Islet of Langerhans (tissue), 1 donor: ENCODE data around the gene NAT9.

ENCODE experiments used
- FAIRE-seq: peaks from one replicate; lab custom pipeline; 2011; peaks lifted over from hg19 to GRCh38; lab: Jason Lieb, UNC

The NAT9 gene, protein sequence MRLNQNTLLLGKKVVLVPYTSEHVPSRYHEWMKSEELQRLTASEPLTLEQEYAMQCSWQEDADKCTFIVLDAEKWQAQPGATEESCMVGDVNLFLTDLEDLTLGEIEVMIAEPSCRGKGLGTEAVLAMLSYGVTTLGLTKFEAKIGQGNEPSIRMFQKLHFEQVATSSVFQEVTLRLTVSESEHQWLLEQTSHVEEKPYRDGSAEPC

GRCh38 chr17:74776044-74776962 is at the start of gene NAT9:
Gene NAT9 (minus strand): TSS chr17:74776345. CDS start chr17:74775698, 647 bp downstream.
- no peak for FAIRE-seq

- no peak for FAIRE-seq
Observed at GRCh38 chr17:74824961-74825627, 48.9 kb upstream of the NAT9 start.

DNA sequence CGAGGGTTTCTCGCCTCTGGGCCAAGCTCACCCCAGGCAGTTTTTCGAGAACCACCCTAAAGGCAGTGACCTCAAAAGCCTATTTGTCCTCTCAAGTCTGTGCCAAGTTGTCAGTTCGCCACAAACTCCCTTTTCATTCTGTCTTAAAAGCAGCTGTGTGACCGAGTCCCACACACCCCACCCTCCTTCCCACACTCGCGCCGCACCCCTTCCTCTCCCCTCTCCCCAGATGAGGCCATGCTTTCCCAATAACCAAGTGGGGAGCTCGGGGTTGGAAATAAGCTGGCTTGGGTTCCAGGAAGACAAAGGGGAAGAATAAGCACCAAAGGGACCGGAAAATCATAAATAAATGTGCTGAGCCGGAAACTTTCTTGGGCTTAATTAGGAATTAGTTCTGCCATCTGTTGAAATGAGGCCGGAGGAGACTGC is 46.8 kb upstream of the NAT9 start:
- FAIRE-seq = no peak

DNA sequence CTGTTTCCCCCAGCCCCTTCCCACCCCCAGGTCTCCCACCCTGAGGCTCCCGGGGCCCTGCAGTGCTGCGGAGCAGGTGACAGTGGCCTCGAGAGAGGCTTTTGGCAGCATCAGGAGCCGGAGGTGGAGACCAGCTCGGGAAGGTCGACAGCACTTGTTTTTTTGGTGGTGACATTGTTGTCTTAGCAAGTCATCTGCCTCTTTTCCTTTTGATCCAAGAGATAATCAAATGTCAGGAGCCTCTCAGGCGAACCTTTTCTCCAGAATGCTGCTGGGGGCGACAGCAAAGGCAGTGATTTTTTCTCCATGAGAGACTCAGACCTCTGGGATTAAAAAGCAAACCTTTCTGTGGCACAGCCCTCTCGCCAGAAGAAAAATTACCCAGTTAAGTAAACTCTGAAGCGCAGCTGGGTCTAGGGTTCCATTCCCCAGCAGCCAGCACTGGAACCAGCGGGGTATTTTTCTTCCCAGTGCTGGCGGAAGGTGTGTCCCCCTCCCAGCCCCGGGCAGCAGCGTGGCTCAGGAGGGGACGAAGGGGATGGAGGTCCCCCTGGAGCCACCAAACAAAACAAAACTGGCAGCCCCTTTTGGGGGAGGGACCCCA is 46.3 kb upstream of the NAT9 start:
- no peak for FAIRE-seq

GRCh38 chr17:74821655-74822334 is 45.6 kb upstream of the NAT9 start:
- no peak for FAIRE-seq

DNA sequence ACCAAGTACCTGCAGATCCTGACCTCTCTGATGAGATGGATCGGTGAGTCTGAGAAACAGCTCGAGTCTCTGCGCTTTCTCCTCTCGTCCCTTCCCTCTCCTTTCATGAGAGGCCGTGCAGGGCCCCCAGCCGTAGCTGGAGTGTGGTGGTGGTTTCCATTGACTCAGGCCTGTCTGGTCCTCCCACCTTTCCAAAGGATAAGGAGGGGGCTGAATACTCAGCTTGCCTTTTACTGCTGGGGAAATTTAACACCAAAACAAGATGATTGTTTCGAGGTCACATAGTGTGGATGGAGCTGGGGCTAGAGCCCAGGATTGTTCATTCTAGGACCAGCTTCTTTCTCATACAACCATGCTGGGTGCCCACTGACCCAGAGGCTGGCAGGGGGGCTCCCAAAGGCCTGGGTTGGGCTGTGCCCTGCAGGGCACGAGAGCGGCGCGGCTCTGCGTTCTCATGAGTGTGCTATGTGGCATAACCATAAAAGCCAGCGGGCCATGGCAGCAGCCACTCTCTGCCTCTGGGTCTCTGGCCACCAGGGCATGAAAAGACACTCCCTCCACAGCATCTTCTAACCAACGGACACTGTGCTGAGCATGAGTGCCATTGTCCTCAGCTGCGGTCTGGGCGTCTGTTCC is 43.8 kb upstream of the NAT9 start:
- FAIRE-seq = no peak

GRCh38 chr17:74818291-74818938 is 42.3 kb upstream of the NAT9 start:
- no peak for FAIRE-seq

- no peak for FAIRE-seq
Observed at GRCh38 chr17:74816905-74817620, 40.9 kb upstream of the NAT9 start.

DNA sequence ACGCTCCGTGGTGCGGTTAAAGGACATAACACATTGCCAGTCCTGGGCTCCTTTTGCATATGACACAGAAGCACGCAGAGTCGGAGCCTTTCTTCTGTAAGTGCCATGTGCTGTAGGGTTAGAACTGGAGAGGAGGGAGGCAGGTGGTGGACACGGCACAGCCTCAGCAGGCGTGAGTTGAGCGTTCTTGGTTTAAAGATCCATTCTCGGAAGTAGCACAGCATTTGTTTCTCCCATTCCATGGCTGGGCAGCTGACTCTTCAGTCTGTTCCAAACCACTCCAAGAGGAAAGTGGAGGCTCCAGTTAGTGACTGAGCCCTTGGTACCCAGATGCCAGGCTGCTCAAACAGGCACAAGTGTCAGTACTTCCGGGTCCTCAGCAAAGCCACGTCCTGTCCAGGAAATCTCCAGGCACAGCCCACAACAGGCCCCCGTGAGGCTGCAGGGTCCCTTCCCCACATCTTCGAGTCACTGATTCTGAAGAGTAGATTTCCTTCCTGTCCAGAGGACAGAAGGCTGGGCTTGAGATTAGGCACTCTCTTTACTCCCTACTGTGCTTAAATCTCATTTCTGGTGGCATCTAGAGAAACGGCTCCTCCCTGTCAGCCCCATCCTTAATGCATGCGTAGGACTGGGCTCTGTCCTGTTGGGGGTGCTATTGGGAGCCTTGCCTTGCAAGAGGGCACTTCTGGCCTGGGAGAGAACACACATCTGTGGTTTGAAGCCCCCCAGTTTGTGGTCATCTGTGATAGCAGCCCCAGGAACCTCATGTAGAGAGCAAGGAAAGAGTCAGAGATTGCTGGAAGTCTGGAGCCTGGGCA is 39.6 kb upstream of the NAT9 start:
- FAIRE-seq = no peak

GRCh38 chr17:74815067-74815466 is 38.9 kb upstream of the NAT9 start:
- FAIRE-seq = no peak

DNA sequence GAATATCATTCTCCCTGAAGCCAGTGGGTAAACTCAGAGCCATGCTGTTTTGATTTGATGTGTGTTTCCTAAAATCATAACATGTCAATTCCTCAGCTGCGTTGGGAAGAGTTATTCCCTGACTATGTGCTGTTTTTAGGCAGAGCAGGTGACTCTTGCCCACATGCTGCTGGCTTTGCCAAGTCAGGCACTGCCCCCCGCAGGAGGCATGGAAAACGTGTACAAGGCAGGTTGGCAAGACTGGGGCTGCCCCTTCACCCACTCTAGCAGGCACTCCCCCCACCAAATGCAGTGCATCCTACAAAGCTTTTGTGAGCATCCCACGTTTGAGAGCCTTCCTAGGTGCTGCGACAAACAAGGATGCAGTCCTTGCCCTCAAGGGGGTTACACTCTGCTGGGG is 38.3 kb upstream of the NAT9 start:
- FAIRE-seq = no peak

GRCh38 chr17:74812109-74813009 is 36.2 kb upstream of the NAT9 start:
- no peak for FAIRE-seq

- no peak for FAIRE-seq
Observed at GRCh38 chr17:74810699-74811485, 34.7 kb upstream of the NAT9 start.

DNA sequence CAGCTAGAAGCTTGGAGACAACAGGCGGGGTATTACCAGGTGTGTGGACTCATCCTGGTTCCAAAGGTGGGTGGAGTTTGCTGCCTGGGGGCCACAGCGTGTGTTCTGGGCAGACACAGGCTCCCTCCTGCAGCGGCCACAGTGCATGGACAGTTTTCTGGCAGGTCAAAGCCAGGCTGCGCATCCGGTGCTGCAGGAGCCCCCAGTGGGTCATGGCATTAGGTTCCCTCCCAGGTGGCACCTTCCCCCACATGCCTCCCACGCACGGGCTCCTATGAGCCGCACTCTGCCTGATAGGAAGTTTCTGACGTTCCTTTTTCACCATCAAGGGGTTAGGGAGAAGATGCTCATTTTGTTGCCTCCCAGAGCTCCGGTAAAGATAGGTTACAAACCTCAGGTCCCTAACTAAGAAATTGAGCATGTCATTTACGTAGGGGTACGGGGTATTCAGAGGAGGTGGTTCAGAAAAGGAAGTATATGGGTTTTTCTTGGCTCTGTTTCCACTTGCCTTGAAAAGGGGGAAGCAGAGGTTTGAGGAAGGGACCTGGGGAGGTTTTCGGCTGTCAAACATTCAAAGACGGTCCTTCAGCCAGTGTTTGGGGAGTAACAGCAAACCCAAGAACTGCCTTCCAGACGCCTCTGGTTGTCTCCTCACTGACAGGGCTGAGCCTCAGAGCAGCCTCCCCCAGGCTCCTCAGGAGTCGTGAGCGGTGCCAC is 32.7 kb upstream of the NAT9 start:
- no peak for FAIRE-seq

DNA sequence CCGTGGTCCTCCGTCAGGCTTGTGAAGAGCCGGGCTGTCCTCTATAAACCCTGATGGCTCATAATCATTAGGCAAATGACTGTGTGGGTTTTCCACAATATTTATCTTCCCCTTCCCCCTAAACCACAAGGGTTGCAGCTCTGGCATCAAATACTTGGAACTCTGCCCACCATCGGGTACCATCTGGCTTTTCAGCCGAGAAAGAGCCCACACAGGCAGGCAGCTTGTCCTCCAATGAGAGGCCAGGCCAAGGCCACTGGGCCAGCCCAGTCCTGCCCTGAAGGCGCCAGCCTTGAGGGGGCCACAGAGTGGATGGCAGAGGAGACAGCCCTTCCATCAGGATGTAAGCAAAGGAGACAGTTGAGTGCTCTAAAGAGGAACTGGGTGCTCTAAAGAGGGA is 31.8 kb upstream of the NAT9 start:
- FAIRE-seq = no peak

GRCh38 chr17:74807441-74807840 is 31.3 kb upstream of the NAT9 start:
- no peak for FAIRE-seq

- FAIRE-seq = no peak
Observed at GRCh38 chr17:74806334-74806733, 30.2 kb upstream of the NAT9 start.
